Measurements from ENCODE around the gene PRPF19. TPM values are rescaled to one million over a fixed set of nuclear protein-coding genes. Genes with fewer than 3 reads are reported as not detected.

The PRPF19 gene
- total and polyA plus RNA-seq, 7 donors, result 37.1 to 92.3 (median 41.2) TPM

GRCh38 chr11:60905047-60905446 lies 1.3 kb downstream of the PRPF19 start:
- WGBS, 2 donors, result 28 to 44% methylated on average over 6 of the region's 6 CpGs
- TF ChIP-seq EP300 (IDR thresholded peaks at IDR 0.05) (no peak), POLR2AphosphoS5 (IDR thresholded peaks at IDR 0.05) (no peak), POLR2A (IDR thresholded peaks at IDR 0.05) (no peak), CTCF (IDR thresholded peaks at IDR 0.05) (no peak)
- Histone ChIP-seq H3K4me3 (peak overlapping the region; percentile 89 to 99 (median 95)), H3K4me1 (peaks cover 0 to 29% (median 24%) of the 10 kb centered on the region in 4 donors), H3K9me3 (no peaks in the 10 kb centered on the region), H3K36me3 (peaks cover 20 to 35% (median 27%) of the 10 kb centered on the region in 4 donors), H3K27me3 (no peaks in the 10 kb centered on the region), H3K27ac (peak overlapping the region; percentile 97 to 100 (median 98))
- DNase-seq, result no peak
- intact Hi-C loops (cut with DNase I), result loop anchor here (10.0 kb wide), 1 partner anchor 430 kb away; the partner anchor contains the start of genes DDB1 and TKFC

GRCh38 chr11:60902625-60903024 lies 3.8 kb downstream of the PRPF19 start:
- no peak for TF ChIP-seq CTCF (IDR thresholded peaks at IDR 0.05)
- no peak for TF ChIP-seq EP300 (IDR thresholded peaks at IDR 0.05)
- no peak for TF ChIP-seq POLR2AphosphoS5 (IDR thresholded peaks at IDR 0.05)
- TF ChIP-seq POLR2A (IDR thresholded peaks at IDR 0.05), result no peak
- Histone ChIP-seq H3K4me1 (peaks cover 0 to 34% (median 27%) of the 10 kb centered on the region in 4 donors), H3K27ac (no peak overlapping the region), H3K4me3 (no peak overlapping the region), H3K9me3 (no peaks in the 10 kb centered on the region), H3K27me3 (no peaks in the 10 kb centered on the region), H3K36me3 (peaks cover 39 to 57% (median 46%) of the 10 kb centered on the region in 4 donors)
- WGBS, 2 donors, result 94% methylated on average over 11 of the region's 11 CpGs
- intact Hi-C loops (cut with DNase I), result loop anchor here (10.0 kb wide), 1 partner anchor 432 kb away; the partner anchor contains the start of genes DDB1 and TKFC
- peak; percentile 46 for DNase-seq

- Histone ChIP-seq H3K36me3 (peaks cover 55 to 75% (median 60%) of the 10 kb centered on the region in 4 donors), H3K4me3 (no peak overlapping the region), H3K9me3 (no peaks in the 10 kb centered on the region), H3K27me3 (no peaks in the 10 kb centered on the region), H3K27ac (no peak overlapping the region), H3K4me1 (peaks cover 0 to 27% (median 21%) of the 10 kb centered on the region in 4 donors)
- DNase-seq, result peak; percentile 63
- WGBS, 2 donors, result 85 to 91% methylated on average over 13 of the region's 13 CpGs
- intact Hi-C loops (cut with DNase I), result loop anchor here (10.0 kb wide), 1 partner anchor 434 kb away; the partner anchor contains the start of genes DDB1 and TKFC
- TF ChIP-seq POLR2A (IDR thresholded peaks at IDR 0.05) (no peak), CTCF (IDR thresholded peaks at IDR 0.05) (no peak), EP300 (IDR thresholded peaks at IDR 0.05) (no peak), POLR2AphosphoS5 (IDR thresholded peaks at IDR 0.05) (no peak)
Observed at GRCh38 chr11:60900673-60901404, 5.5 kb downstream of the PRPF19 start.

GRCh38 chr11:60899977-60900376 lies 6.4 kb downstream of the PRPF19 start:
- WGBS, 2 donors, result 63 to 71% methylated on average over 4 of the region's 4 CpGs
- TF ChIP-seq EP300 (IDR thresholded peaks at IDR 0.05) (no peak), POLR2AphosphoS5 (IDR thresholded peaks at IDR 0.05) (no peak)
- no peak for DNase-seq
- no peak overlapping the region for H3K27ac ChIP-seq
- no peaks in the 10 kb centered on the region for H3K9me3 ChIP-seq
- H3K4me3 ChIP-seq, result no peak overlapping the region
- intact Hi-C loops (cut with DNase I), result loop anchor here (1.0 to 10.0 kb wide), 3 partner anchors 69 to 435 kb away; partner anchors contain the start of genes DDB1 and TKFC
- peaks cover 0 to 18% (median 12%) of the 10 kb centered on the region in 4 donors for H3K4me1 ChIP-seq
- H3K36me3 ChIP-seq, result peaks cover 59 to 83% (median 69%) of the 10 kb centered on the region in 4 donors
- H3K27me3 ChIP-seq, result no peaks in the 10 kb centered on the region
